GM19467 (cell line): ENCODE data around the gene GRHPR.

ENCODE experiments used
- ATAC-seq: cut with Tn5 transposase; IDR thresholded peaks from one replicate; pipeline ENCODE4 v1.9.1; 2021; ENCODE audit warnings: mild to moderate bottlenecking, moderate library complexity; ENCODE audit not compliant: unreplicated experiment

Gene GRHPR

DNA sequence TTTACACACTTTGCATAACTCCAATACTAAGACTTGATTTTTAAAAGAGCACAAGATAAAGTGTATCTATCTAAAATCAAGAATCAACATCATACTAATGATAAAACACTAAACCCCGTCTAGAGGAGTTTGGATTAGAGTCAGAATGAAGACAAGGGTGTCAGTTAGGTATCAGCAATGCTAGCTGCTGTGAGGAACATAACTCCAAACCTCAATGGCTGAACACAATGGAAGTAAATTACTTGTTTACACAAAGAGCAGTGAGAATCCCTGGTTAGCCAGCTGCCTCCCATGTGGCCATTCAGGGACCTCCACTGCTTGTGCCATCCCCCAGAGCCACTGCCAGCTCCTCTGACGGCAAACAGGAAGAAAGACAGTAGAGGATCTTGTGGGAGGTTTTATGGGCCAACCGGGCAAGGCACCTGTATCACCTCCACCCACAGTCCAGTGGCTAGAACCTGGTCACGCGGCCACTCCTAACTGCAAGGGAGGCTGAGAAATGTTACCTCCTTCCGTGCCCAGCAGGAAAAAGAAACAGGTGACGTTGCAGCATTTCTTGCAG lies 24.0 kb upstream of the GRHPR start:
- ATAC-seq, result no peak

DNA sequence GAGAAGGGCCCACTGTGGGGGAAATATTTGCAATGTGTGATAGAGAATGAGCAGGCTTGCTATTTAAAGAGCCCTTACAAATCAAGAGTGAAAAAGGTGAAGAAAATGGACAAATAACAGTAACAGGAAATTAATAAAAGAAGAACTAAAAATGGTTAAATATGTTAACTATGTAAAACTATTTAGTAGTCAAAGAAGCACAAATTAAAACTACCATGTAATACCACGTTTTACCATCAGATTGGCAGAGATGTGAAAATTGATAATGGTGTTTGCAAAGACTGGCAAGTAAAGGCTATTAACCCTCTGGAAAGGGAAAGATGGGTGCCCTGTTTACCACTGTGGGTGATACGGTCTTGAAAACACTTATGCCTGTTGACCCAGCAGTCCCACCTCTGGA lies 23.2 kb upstream of the GRHPR start:
- ATAC-seq, result no peak

GRCh38 chr9:37404590-37404989 lies 17.9 kb upstream of the GRHPR start:
- ATAC-seq, result no peak

- ATAC-seq, result no peak
These were observed 17.1 kb upstream of the GRHPR start for GRCh38 chr9:37405350-37405749.

- ATAC-seq, result no peak
These were observed 16.6 kb upstream of the GRHPR start for GRCh38 chr9:37405764-37406380.

DNA sequence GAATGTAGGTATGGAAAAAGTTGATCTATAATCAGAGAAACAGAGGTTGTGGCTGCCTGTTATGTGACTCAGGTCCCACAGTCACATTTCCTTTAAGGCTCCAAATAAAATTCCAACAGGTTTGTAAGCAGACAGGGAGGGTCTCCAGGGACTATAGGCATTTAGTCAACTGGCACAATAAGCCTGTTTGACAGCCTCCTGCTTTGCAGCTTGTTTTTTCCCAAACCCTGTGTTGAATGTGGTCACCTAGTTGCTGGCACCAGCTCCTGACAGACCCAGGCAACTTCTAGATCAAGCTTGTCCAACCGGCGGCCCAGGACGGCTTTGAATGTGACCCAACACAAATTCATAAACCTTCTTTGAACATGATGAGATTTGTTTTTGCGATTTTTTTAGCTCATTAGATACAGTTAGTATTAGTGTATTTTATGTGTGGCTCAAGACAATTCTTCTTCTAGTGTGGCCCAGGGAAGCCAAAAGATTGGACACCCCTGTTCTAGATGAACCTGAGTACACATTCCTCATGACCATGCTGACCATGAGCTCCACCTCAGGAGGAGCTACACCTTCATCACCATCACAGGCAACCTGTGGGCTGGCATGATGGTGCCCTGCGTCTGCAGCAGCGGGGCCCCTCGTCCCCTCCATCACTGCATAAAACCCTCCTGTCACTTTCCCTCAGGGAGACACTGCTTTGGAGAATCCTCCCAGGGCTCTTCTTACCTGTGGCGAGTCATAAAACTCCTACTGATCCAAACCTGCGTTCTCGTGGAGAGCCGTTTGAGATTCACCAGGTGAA lies 15.7 kb upstream of the GRHPR start:
- ATAC-seq, result no peak

GRCh38 chr9:37407468-37407867 lies 15.0 kb upstream of the GRHPR start:
- ATAC-seq, result no peak

- ATAC-seq, result peak; percentile 79
These were observed 13.4 kb upstream of the GRHPR start for GRCh38 chr9:37408933-37409710.

- ATAC-seq, result no peak
These were observed 12.1 kb upstream of the GRHPR start for GRCh38 chr9:37410354-37410861.

- no peak for ATAC-seq
These were observed 11.3 kb upstream of the GRHPR start for GRCh38 chr9:37410969-37411785.

- no peak for ATAC-seq
These were observed 9.9 kb upstream of the GRHPR start for GRCh38 chr9:37412431-37413151.

DNA sequence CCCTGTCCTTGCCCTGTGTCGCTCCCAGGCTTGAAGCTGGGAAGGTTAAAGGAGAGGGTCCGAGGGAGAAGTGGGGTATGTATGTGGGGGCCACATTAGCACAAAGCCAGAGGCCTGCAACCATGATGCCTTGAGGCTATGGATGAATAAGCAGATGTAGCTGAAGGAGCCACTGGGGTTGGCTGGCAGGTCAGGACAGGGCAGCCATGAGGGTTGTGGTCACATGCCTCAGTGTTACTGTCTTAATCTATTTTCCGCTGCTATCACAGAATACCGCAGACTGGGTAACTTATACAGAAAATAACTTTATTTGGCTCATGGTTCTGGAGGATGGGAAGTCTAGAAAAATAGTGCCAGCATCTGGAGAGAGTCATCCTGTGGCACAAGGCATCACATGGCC lies 9.2 kb upstream of the GRHPR start:
- no peak for ATAC-seq

DNA sequence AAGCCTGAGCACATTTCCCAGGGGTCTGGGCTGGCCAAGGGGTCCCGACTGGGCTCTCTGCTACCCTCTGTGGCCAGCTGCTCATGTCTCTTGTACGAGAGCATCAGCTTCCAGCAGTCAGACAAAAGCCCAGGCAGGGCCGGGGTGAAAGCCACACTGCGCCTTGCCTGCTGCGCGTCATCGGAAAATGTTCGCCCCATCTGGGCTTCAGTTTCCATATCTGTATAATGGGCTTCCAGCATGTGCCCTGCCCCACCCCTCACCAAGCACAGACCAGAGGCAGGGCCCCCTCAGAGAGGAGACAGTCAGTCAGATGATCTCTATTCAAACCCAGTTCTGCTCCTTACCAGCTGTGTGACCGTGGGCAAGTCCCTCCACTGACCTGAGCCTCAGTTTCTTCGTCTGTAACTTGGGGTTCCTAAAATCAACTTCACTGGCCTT lies 8.0 kb upstream of the GRHPR start:
- ATAC-seq, result no peak

GRCh38 chr9:37415011-37415719 lies 7.3 kb upstream of the GRHPR start:
- no peak for ATAC-seq

DNA sequence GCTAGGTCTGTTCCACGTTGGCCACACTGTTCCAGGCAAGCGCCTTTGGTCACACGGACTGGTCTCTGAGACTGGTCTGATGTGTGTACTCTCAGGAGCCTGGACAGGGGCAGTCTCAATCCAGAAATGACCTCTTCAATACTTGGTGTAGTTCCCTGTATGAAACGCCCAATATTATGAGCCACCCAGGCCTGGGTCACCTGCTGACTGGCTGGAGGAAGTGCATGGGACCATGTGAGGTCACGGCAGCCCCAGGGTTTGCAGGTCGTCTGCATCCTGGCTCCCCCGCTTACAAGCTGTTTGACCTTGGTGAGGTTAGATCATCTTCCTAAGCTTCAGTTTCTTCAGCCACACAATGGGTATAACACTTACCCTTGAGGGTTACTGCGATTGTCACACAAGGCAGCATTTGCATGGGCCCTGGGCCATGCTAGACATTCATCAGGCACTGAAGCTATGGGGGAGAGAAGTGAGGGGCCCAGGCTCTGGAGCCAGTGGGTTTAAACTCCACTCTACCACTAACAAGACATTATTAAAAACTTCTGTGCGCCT lies 5.2 kb upstream of the GRHPR start:
- ATAC-seq, result no peak

GRCh38 chr9:37417857-37418618 lies 4.5 kb upstream of the GRHPR start:
- ATAC-seq, result no peak

DNA sequence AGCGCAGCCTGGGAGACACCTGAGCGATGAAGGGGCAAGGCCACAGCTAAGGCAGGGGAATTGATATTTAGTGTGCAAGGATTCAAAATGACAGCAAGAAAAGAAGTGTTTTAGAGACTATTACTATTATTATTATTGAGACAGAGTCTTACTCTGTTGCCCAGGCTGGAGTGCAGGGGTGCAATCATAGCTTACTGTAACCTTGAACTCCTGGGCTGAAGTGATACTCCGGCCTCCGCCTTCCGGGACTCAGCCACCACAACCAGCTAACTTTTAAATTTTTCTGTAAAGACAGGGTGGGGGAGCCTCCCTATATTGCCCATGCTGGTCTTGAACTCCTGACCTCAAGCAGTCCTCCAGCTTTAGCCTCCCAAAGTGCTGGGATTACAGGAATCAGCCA lies 3.3 kb upstream of the GRHPR start:
- ATAC-seq, result no peak
